ACC112 (cell line): ENCODE measurements around the gene HSFY1.
"Not testable (repeated sequence)": the region's sequence is repeated elsewhere in the genome, so short reads cannot be mapped to it uniquely, and the experiment has no call there.

Experiments
- H2AFZ ChIP-seq: fragments of 200-600 bp; sonication (generic); one replicate; pipeline ENCODE4 v1.6.0; 2017; ENCODE audit warnings: antibody characterized with exemption, low read length; ENCODE audit not compliant: unreplicated experiment
- H3K27ac ChIP-seq: fragments of 200-600 bp; sonication (generic); 2 replicates; pipeline ENCODE4 v1.5.1; 2014; ENCODE audit warnings: low read depth, mild to moderate bottlenecking, antibody characterized with exemption, low read length, moderate library complexity
- H3K27me3 ChIP-seq: fragments of 200-600 bp; sonication (generic); 2 replicates; pipeline ENCODE4 v1.6.1; 2014; ENCODE audit warnings: mild to moderate bottlenecking, antibody characterized with exemption, low read length, moderate library complexity, mixed read lengths; ENCODE audit not compliant: insufficient read depth
- H3K36me3 ChIP-seq: fragments of 200-600 bp; sonication (generic); 2 replicates; pipeline ENCODE4 v1.6.1; 2016; ENCODE audit warnings: mild to moderate bottlenecking, antibody characterized with exemption, low read length, moderate library complexity, mixed read lengths; ENCODE audit not compliant: insufficient read depth
- H3K4me1 ChIP-seq: fragments of 200-600 bp; sonication (generic); one replicate; pipeline ENCODE4 v1.6.1; 2016; ENCODE audit warnings: low read length, mixed read lengths; ENCODE audit not compliant: insufficient read depth, unreplicated experiment, control insufficient read depth
- H3K4me3 ChIP-seq: fragments of 200-600 bp; sonication (generic); 2 replicates; pipeline ENCODE4 v1.5.1; 2014; ENCODE audit warnings: mild to moderate bottlenecking, low read depth, low read length
- H3K79me2 ChIP-seq: fragments of 200-600 bp; sonication (generic); one replicate; pipeline ENCODE4 v1.6.0; 2016; ENCODE audit warnings: low read length; ENCODE audit not compliant: control insufficient read depth, unreplicated experiment, insufficient read depth

Gene HSFY1

GRCh38 chrY:18546420-18546819 lies at the start of gene HSFY1:
Gene HSFY1, plus strand, starts transcription at chrY:18546720. Its CDS starts 68 bp downstream, at chrY:18546788.
- H3K79me2 ChIP-seq, H3K27ac ChIP-seq, H3K27me3 ChIP-seq, H3K4me1 ChIP-seq, H3K36me3 ChIP-seq, H3K4me3 ChIP-seq, H2AFZ ChIP-seq: not testable (repeated sequence)

- not testable (repeated sequence) for H2AFZ ChIP-seq, H3K36me3 ChIP-seq, H3K27me3 ChIP-seq, H3K27ac ChIP-seq, H3K4me3 ChIP-seq, H3K79me2 ChIP-seq, H3K4me1 ChIP-seq
These were observed 42.3 kb upstream of the HSFY1 start for GRCh38 chrY:18504266-18504665.

GRCh38 chrY:18530995-18531655 lies 15.4 kb upstream of the HSFY1 start:
- H3K36me3 ChIP-seq, H3K4me1 ChIP-seq, H3K27ac ChIP-seq, H3K4me3 ChIP-seq, H2AFZ ChIP-seq, H3K79me2 ChIP-seq, H3K27me3 ChIP-seq: not testable (repeated sequence)

- H3K36me3 ChIP-seq, H3K4me1 ChIP-seq, H3K27me3 ChIP-seq, H3K27ac ChIP-seq, H2AFZ ChIP-seq, H3K79me2 ChIP-seq, H3K4me3 ChIP-seq: not testable (repeated sequence)
These were observed 7.6 kb upstream of the HSFY1 start for GRCh38 chrY:18538952-18539351.

GRCh38 chrY:18553132-18553531 lies 6.6 kb downstream of the HSFY1 start:
- H3K36me3 ChIP-seq, H3K27me3 ChIP-seq, H3K79me2 ChIP-seq, H2AFZ ChIP-seq, H3K27ac ChIP-seq, H3K4me1 ChIP-seq, H3K4me3 ChIP-seq: not testable (repeated sequence)

- H3K27ac ChIP-seq, H3K4me3 ChIP-seq, H3K27me3 ChIP-seq, H3K79me2 ChIP-seq, H2AFZ ChIP-seq, H3K4me1 ChIP-seq, H3K36me3 ChIP-seq: not testable (repeated sequence)
These were observed 19.4 kb downstream of the HSFY1 start for GRCh38 chrY:18565915-18566314.
